Naive thymus-derived CD4-positive, alpha-beta T cell (primary cell): ENCODE results near the gene RRAGB. TPM values are rescaled to one million over a fixed set of nuclear protein-coding genes. Genes with fewer than 3 reads are reported as not detected.

Experiments
- ATAC-seq: fragments of 150-1000 bp; cut with Tn5 transposase; 2 replicates; pipeline ENCODE4 v1.10.0; 2021; ENCODE audit warnings: mild to moderate bottlenecking, moderate library complexity
- CTCF ChIA-PET: fragments of 350-600 bp; sonication (Branson Sonifier 250); formaldehyde crosslinking; loops from one replicate; lab custom pipeline; 2021; ENCODE audit warnings: antibody characterized with exemption; lab: Charles Lee
- POLR2A ChIA-PET: fragments of 350-600 bp; sonication (Branson Sonifier 250); formaldehyde crosslinking; loops from one replicate; lab custom pipeline; 2021; ENCODE audit warnings: antibody characterized with exemption, inconsistent platforms; lab: Charles Lee
- DNase-seq, 9 donors: peaks; one replicate each; pipeline versions ENCODE4 v3.0.0 to v3.0.0-alpha.2; 2020 to 2022; ENCODE audit warnings: mixed read lengths in 1 of 9
- H3K27ac ChIP-seq: one replicate; pipeline ENCODE4 v1.7.0; 2013; ENCODE audit warnings: mild to moderate bottlenecking, low read depth, low read length, moderate library complexity
- H3K27me3 ChIP-seq, 2 donors: one replicate each; pipeline ENCODE4 v1.7.0; 2013; ENCODE audit warnings: low read length in 2 of 2, mild to moderate bottlenecking in 2 of 2, moderate library complexity in 2 of 2; ENCODE audit not compliant: control insufficient read depth in 2 of 2, insufficient read depth in 2 of 2
- H3K36me3 ChIP-seq, 3 experiments: 1 replicate in 2 of 3; 2 replicates in 1 of 3; pipeline ENCODE4 v1.7.0; 2013; ENCODE audit warnings: low read length in 3 of 3, mild to moderate bottlenecking in 3 of 3, moderate library complexity in 1 of 3; ENCODE audit not compliant: insufficient read depth in 3 of 3, control insufficient read depth in 2 of 3
- H3K4me1 ChIP-seq, 2 donors: one replicate each; pipeline ENCODE4 v1.7.0; 2013; ENCODE audit warnings: low read length in 2 of 2, mild to moderate bottlenecking in 2 of 2, moderate library complexity in 1 of 2; ENCODE audit not compliant: control insufficient read depth in 2 of 2, insufficient read depth in 2 of 2
- H3K4me3 ChIP-seq: 2 replicates; pipeline ENCODE4 v1.7.0; 2013; ENCODE audit warnings: mild to moderate bottlenecking, low read length
- H3K9me3 ChIP-seq, 3 experiments: 1 replicate in 2 of 3; 2 replicates in 1 of 3; pipeline ENCODE4 v1.7.0; 2013; ENCODE audit warnings: low read length in 3 of 3; ENCODE audit not compliant: control insufficient read depth in 2 of 3
- H3K27ac Mint-ChIP-seq, 9 donors: one replicate each; pipeline ENCODE4 v1.8.0; 2020 to 2022; ENCODE audit warnings: mixed read lengths in 9 of 9, mild to moderate bottlenecking in 8 of 9, moderate library complexity in 5 of 9, inconsistent platforms in 2 of 9
- H3K27me3 Mint-ChIP-seq, 5 donors: one replicate each; pipeline ENCODE4 v1.8.0; 2021 to 2022; ENCODE audit warnings: mixed read lengths in 5 of 5, mild to moderate bottlenecking in 1 of 5
- H3K36me3 Mint-ChIP-seq, 5 donors: one replicate each; pipeline ENCODE4 v1.8.0; 2020 to 2022; ENCODE audit warnings: mixed read lengths in 5 of 5, mild to moderate bottlenecking in 3 of 5, inconsistent platforms in 1 of 5
- H3K4me1 Mint-ChIP-seq, 7 donors: one replicate each; pipeline ENCODE4 v1.8.0; 2020 to 2022; ENCODE audit warnings: mixed read lengths in 7 of 7, mild to moderate bottlenecking in 3 of 7, inconsistent platforms in 1 of 7
- H3K4me3 Mint-ChIP-seq, 10 donors: one replicate each; pipeline ENCODE4 v1.8.0; 2020 to 2022; ENCODE audit warnings: mild to moderate bottlenecking in 10 of 10, mixed read lengths in 10 of 10, moderate library complexity in 6 of 10, inconsistent platforms in 2 of 10
- H3K9me3 Mint-ChIP-seq, 11 donors: one replicate each; pipeline ENCODE4 v1.8.0; 2020 to 2022; ENCODE audit warnings: mixed read lengths in 11 of 11, mild to moderate bottlenecking in 4 of 11, inconsistent platforms in 1 of 11, moderate library complexity in 1 of 11
- intact Hi-C, 2 donors: fragments of 100-400 bp; cut with micrococcal nuclease; formaldehyde crosslinking; loops; one replicate each; pipeline ENCODE4 v1.15.1; 2023
- polyA plus RNA-seq, 2 donors: library from polyadenylated mRNA; unstranded; fragments of 300-500 nt; fragmentation: Illumina TruSeq; gene quantifications; one replicate each; pipeline ENCODE4 v1.2.3, GENCODE V29; 2021
- total RNA-seq, 6 experiments: library from RNA in 5 of 6; stranded (reverse) in 5 of 6; gene quantifications; 1 replicate in 5 of 6; 2 replicates in 1 of 6; pipeline ENCODE4 v1.2.3 and lab custom pipeline; 2021 to 2026

The RRAGB gene
- total and polyA plus RNA-seq, 7 experiments from 2014 or later, result 11.9 to 19.7 (median 14.3) TPM

GRCh38 chrX:55714161-55714560 is 3.4 kb upstream of the RRAGB start:
- peak overlapping the region in 1 of 9 donors; percentile 21 for H3K27ac Mint-ChIP-seq
- H3K4me1 Mint-ChIP-seq, result peaks cover 14 to 26% (median 17%) of the 10 kb centered on the region in 7 donors
- peaks cover 0 to 6% (median 0%) of the 10 kb centered on the region in 5 donors for H3K36me3 Mint-ChIP-seq
- intact Hi-C loops, result loop anchor here in 1 of 2 donors (10.0 kb wide), 1 partner anchor 1669 kb away; the partner anchor contains the start of gene PHF8
- H3K9me3 Mint-ChIP-seq, result peaks cover 0 to 7% (median 0%) of the 10 kb centered on the region in 11 donors
- H3K9me3 ChIP-seq, result peaks cover 0 to 4% (median 0%) of the 10 kb centered on the region in 3 experiments
- H3K27me3 Mint-ChIP-seq, result no peaks in the 10 kb centered on the region
- H3K4me3 ChIP-seq, result no peak overlapping the region
- ATAC-seq, result no peak
- H3K4me3 Mint-ChIP-seq, result no peak overlapping the region
- H3K36me3 ChIP-seq, result no peaks in the 10 kb centered on the region
- ChIA-PET POLR2A (no interaction called here), CTCF (no interaction called here)
- no peak for DNase-seq
- peaks cover 7 to 11% of the 10 kb centered on the region in 2 donors for H3K4me1 ChIP-seq
- H3K27me3 ChIP-seq, result no peaks in the 10 kb centered on the region
- no peak overlapping the region for H3K27ac ChIP-seq

GRCh38 chrX:55715847-55716246 is 1.7 kb upstream of the RRAGB start:
- POLR2A ChIA-PET, result no interaction called here
- intact Hi-C loops, result loop anchor here (2.0 to 10.0 kb wide), 13 partner anchors 516 to 1674 kb away; partner anchors contain the start of genes PHF8 (in 2 of the 2), APEX2 (in 1 of the 2), FAAH2 (in 1 of the 2) and KLF8 (in 1 of the 2)
- Mint-ChIP-seq H3K4me1 (peaks cover 14 to 33% (median 25%) of the 10 kb centered on the region in 7 donors), H3K27ac (peak overlapping the region in 4 of 9 donors; percentile 39 to 79 (median 58)), H3K4me3 (no peak overlapping the region), H3K9me3 (peaks cover 0 to 2% (median 0%) of the 10 kb centered on the region in 11 donors), H3K36me3 (peaks cover 0 to 6% (median 0%) of the 10 kb centered on the region in 5 donors), H3K27me3 (no peaks in the 10 kb centered on the region)
- ATAC-seq, result no peak
- CTCF ChIA-PET, result no interaction called here
- Histone ChIP-seq H3K4me3 (no peak overlapping the region), H3K36me3 (no peaks in the 10 kb centered on the region), H3K9me3 (no peaks in the 10 kb centered on the region), H3K4me1 (peaks cover 9 to 13% of the 10 kb centered on the region in 2 donors), H3K27me3 (no peaks in the 10 kb centered on the region), H3K27ac (no peak overlapping the region)
- DNase-seq, result no peak

GRCh38 chrX:55716937-55717336 is 612 bp upstream of the RRAGB start:
- ChIA-PET CTCF (interaction anchor here (0.6 to 1.4 kb wide), 4 partner anchors 19 to 228 kb away, joined by 3 to 6 read pairs (median 4); partner anchors contain the start of gene USP51), POLR2A (interaction anchor here (0.9 to 1.6 kb wide), 5 partner anchors 16 to 264 kb away, joined by 3 to 28 read pairs (median 9); partner anchors contain the start of gene MAGEH1)
- H3K27me3 Mint-ChIP-seq, result no peaks in the 10 kb centered on the region
- peak overlapping the region; percentile 88 for H3K4me3 ChIP-seq
- H3K9me3 ChIP-seq, result no peaks in the 10 kb centered on the region
- peaks cover 13 to 16% of the 10 kb centered on the region in 2 donors for H3K4me1 ChIP-seq
- intact Hi-C loops, result loop anchor here (1.0 to 10.0 kb wide), 18 partner anchors 22 to 1675 kb away; partner anchors contain the start of genes PHF8 (in 2 of the 2), APEX2 (in 1 of the 2), FAAH2 (in 1 of the 2) and FAM120C (in 1 of the 2)
- no peak for DNase-seq
- H3K27ac Mint-ChIP-seq, result peak overlapping the region; percentile 82 to 95 (median 90)
- ATAC-seq, result no peak
- peaks cover 16 to 44% (median 32%) of the 10 kb centered on the region in 7 donors for H3K4me1 Mint-ChIP-seq
- H3K9me3 Mint-ChIP-seq, result no peaks in the 10 kb centered on the region
- H3K36me3 ChIP-seq, result peaks cover 0 to 8% (median 0%) of the 10 kb centered on the region in 3 experiments
- H3K36me3 Mint-ChIP-seq, result peaks cover 0 to 8% (median 6%) of the 10 kb centered on the region in 5 donors
- no peaks in the 10 kb centered on the region for H3K27me3 ChIP-seq
- peak overlapping the region; percentile 86 for H3K27ac ChIP-seq
- peak overlapping the region; percentile 78 to 96 (median 88) for H3K4me3 Mint-ChIP-seq

GRCh38 chrX:55731826-55732225 is 14.3 kb downstream of the RRAGB start:
- Mint-ChIP-seq H3K27me3 (no peaks in the 10 kb centered on the region), H3K4me1 (peaks cover 0 to 31% (median 15%) of the 10 kb centered on the region in 7 donors), H3K9me3 (peaks cover 0 to 18% (median 4%) of the 10 kb centered on the region in 11 donors), H3K27ac (no peak overlapping the region), H3K4me3 (no peak overlapping the region), H3K36me3 (peaks cover 22 to 65% (median 46%) of the 10 kb centered on the region in 5 donors)
- Histone ChIP-seq H3K4me1 (no peaks in the 10 kb centered on the region), H3K27me3 (no peaks in the 10 kb centered on the region), H3K36me3 (peaks cover 0 to 21% (median 10%) of the 10 kb centered on the region in 3 experiments), H3K27ac (no peak overlapping the region), H3K4me3 (no peak overlapping the region), H3K9me3 (no peaks in the 10 kb centered on the region)
- ChIA-PET CTCF (interaction anchor here (0.6 kb wide), 1 partner anchor 1763 kb away, joined by 3 read pairs; no protein-coding TSS in a partner anchor), POLR2A (no interaction called here)
- intact Hi-C loops, result no loop called here
- ATAC-seq, result no peak
- no peak for DNase-seq

- Histone ChIP-seq H3K4me3 (no peak overlapping the region), H3K9me3 (no peaks in the 10 kb centered on the region), H3K36me3 (peaks cover 0 to 34% (median 2%) of the 10 kb centered on the region in 3 experiments), H3K4me1 (no peaks in the 10 kb centered on the region), H3K27me3 (no peaks in the 10 kb centered on the region), H3K27ac (no peak overlapping the region)
- ATAC-seq (no peak), DNase-seq (no peak)
- Mint-ChIP-seq H3K4me1 (peaks cover 0 to 15% (median 8%) of the 10 kb centered on the region in 7 donors), H3K4me3 (no peak overlapping the region), H3K27ac (peak overlapping the region in 1 of 9 donors; percentile 38), H3K27me3 (no peaks in the 10 kb centered on the region), H3K36me3 (peaks cover 10 to 63% (median 39%) of the 10 kb centered on the region in 5 donors), H3K9me3 (peaks cover 0 to 18% (median 2%) of the 10 kb centered on the region in 11 donors)
- ChIA-PET POLR2A (no interaction called here), CTCF (no interaction called here)
- intact Hi-C loops, result no loop called here
Measured at GRCh38 chrX:55738969-55739368, 21.4 kb downstream of the RRAGB start.

- H3K27ac ChIP-seq, result no peak overlapping the region
- no peak for DNase-seq
- H3K4me1 ChIP-seq, result no peaks in the 10 kb centered on the region
- peaks cover 0 to 23% (median 0%) of the 10 kb centered on the region in 3 experiments for H3K36me3 ChIP-seq
- intact Hi-C loops, result no loop called here
- no peak for ATAC-seq
- H3K27ac Mint-ChIP-seq, result no peak overlapping the region
- no peaks in the 10 kb centered on the region for H3K27me3 ChIP-seq
- no peaks in the 10 kb centered on the region for H3K27me3 Mint-ChIP-seq
- peaks cover 0 to 3% (median 0%) of the 10 kb centered on the region in 11 donors for H3K9me3 Mint-ChIP-seq
- H3K4me3 Mint-ChIP-seq, result no peak overlapping the region
- POLR2A ChIA-PET, result no interaction called here
- peaks cover 4 to 56% (median 34%) of the 10 kb centered on the region in 5 donors for H3K36me3 Mint-ChIP-seq
- no peaks in the 10 kb centered on the region for H3K9me3 ChIP-seq
- no peak overlapping the region for H3K4me3 ChIP-seq
- CTCF ChIA-PET, result no interaction called here
- H3K4me1 Mint-ChIP-seq, result peaks cover 0 to 2% (median 0%) of the 10 kb centered on the region in 7 donors
Measured at GRCh38 chrX:55742649-55743048, 25.1 kb downstream of the RRAGB start.
